BE2C (cell line): ENCODE results near the gene PROB1.

ENCODE experiments used
- DNase-seq: peaks from one replicate; pipeline ENCODE4 v3.0.0-alpha.2; 2020
- H3K27me3 ChIP-seq: fragments of 250-450 bp; sonication (Bioruptor Pico); 2 replicates; pipeline ENCODE4 v1.5.1; 2020; ENCODE audit warnings: mild to moderate bottlenecking
- H3K36me3 ChIP-seq: fragments of 250-450 bp; sonication (Bioruptor Pico); 2 replicates; pipeline ENCODE4 v1.5.1; 2020; ENCODE audit warnings: mild to moderate bottlenecking
- H3K4me1 ChIP-seq: fragments of 250-450 bp; sonication (Bioruptor Pico); 2 replicates; pipeline ENCODE4 v1.5.1; 2020
- H3K4me3 ChIP-seq: 2 replicates; pipeline ENCODE4 v1.5.1; 2011; ENCODE audit warnings: low read depth, low read length
- H3K9me3 ChIP-seq: fragments of 250-450 bp; sonication (Bioruptor Pico); 2 replicates; pipeline ENCODE4 v1.5.1; 2020
- TF ChIP-seq, protein P1 (sequence below): IDR thresholded peaks from 2 replicates; pipeline ENCODE4 v1.5.1; 2012; ENCODE audit warnings: mild to moderate bottlenecking, low read depth, low read length

PROB1 gene

DNA sequence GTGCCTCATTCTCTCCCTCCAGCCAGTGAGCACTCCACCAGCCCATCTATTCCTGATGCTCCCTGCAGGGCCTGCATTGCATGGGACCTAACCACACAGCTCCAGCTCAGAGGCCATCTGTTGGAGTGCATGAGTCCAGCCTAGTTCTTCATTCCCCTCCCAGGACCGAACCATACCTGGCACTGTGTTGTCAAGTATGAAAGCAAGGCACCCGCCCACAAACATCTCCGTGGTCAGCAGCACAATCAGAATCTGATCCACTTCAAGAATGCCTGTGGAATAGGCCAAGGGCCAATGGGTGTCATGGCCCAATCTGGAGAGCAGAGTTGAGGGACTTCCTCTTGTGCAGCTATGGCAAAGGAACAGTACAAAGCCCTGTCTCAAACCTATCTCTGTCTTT lies 17.7 kb downstream of the PROB1 start:
- Histone ChIP-seq H3K4me1 (no peaks in the 10 kb centered on the region), H3K36me3 (peaks cover 6% of the 10 kb centered on the region), H3K9me3 (no peaks in the 10 kb centered on the region), H3K27me3 (no peaks in the 10 kb centered on the region), H3K4me3 (no peak overlapping the region)
- no peak for DNase-seq
- TF ChIP-seq, protein P1, sequence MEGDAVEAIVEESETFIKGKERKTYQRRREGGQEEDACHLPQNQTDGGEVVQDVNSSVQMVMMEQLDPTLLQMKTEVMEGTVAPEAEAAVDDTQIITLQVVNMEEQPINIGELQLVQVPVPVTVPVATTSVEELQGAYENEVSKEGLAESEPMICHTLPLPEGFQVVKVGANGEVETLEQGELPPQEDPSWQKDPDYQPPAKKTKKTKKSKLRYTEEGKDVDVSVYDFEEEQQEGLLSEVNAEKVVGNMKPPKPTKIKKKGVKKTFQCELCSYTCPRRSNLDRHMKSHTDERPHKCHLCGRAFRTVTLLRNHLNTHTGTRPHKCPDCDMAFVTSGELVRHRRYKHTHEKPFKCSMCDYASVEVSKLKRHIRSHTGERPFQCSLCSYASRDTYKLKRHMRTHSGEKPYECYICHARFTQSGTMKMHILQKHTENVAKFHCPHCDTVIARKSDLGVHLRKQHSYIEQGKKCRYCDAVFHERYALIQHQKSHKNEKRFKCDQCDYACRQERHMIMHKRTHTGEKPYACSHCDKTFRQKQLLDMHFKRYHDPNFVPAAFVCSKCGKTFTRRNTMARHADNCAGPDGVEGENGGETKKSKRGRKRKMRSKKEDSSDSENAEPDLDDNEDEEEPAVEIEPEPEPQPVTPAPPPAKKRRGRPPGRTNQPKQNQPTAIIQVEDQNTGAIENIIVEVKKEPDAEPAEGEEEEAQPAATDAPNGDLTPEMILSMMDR = no peak

DNA sequence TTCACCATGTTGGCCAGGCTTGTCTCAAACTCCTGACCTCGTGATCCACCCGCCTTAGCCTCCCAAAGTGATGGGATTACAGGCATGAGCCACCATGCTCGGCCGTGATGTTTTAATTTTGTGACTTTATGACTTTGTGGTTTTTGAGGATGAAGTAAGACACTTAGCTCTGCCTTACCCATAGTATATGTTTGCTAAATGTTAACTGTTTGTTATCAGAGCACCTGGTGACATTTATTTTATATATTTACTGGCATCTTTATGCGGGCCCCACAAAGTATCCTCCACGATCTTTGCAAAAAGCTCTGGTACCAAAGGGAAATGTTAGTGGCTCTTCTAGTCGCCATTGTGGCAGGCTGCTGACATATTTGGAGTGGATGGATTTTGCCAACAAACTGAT lies 18.5 kb downstream of the PROB1 start:
- DNase-seq = no peak
- Histone ChIP-seq H3K36me3 (peaks cover 13% of the 10 kb centered on the region), H3K9me3 (no peaks in the 10 kb centered on the region), H3K4me1 (no peaks in the 10 kb centered on the region), H3K27me3 (no peaks in the 10 kb centered on the region), H3K4me3 (no peak overlapping the region)
- TF ChIP-seq, protein P1 = no peak

DNA sequence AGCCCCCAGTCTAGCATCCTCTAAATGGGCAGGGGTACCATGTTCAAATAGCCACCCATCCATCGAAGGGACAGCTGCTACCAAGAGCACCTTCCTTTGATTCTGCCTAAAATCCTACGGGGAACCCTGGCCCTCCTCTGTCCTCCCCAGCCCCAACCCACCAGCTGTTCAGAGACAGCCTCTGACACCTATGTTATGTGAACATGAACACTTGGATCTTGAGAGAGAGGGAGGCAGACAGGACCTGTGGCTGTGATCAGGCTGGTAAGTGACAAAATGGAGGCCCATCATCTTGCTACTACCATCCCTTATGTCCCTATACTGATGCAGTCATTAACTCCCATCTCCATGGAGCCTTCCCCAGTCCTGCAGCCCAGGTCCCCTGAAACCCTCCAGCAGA lies 20.0 kb downstream of the PROB1 start:
- H3K27me3 ChIP-seq = no peaks in the 10 kb centered on the region
- peaks cover 16% of the 10 kb centered on the region for H3K36me3 ChIP-seq
- H3K4me3 ChIP-seq = no peak overlapping the region
- no peaks in the 10 kb centered on the region for H3K9me3 ChIP-seq
- TF ChIP-seq, protein P1 = 0 out of 2 replicates have a peak, but pooled peaks have one; percentile 3
- DNase-seq = no peak
- no peaks in the 10 kb centered on the region for H3K4me1 ChIP-seq

DNA sequence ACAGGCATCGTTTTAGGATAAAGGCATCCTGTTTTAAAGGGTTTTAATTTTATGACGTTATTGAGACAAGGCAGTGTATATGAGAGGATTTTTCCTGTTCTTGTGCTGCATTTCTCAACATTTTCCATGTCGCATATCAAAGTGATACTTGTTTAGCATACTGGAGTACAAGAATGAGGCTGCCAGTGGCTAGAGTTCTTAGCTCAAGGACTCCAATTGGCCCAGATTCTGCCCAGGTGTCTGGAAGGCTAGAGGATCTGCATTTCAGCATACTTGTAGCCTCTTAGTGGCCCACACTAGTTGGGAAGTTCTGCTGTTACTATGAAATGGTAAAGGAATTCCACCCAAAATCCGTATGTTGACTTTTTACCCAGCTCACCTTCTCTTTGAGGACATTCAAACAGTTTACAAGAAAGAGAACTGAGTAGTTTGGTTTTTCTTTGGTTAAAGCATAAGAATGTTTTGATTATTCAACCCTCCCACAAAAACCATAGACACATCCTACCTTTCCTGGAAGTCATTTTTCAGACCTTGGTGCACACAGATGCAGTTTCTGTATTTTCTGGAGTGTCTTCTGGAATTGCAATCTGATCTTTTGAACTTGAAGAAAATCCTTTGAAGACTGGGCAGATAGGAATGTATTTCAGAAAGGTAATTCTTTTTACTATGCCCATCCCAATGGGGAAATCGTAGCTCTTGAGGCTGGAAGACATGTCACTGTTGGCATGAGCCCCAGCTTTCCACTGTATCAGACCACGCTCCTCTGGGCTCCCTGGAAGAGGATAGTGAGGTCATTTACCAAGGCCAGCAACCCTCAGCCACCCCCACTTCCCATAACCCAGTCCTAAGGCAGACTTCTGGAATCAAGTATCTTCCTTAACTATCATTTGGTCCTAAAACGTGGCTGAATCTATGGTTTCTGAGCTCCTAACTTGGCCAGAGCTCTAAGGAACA lies 23.1 kb downstream of the PROB1 start:
- H3K36me3 ChIP-seq = peaks cover 35% of the 10 kb centered on the region
- TF ChIP-seq, protein P1 = no peak
- no peak overlapping the region for H3K4me3 ChIP-seq
- DNase-seq = no peak
- no peaks in the 10 kb centered on the region for H3K4me1 ChIP-seq
- no peaks in the 10 kb centered on the region for H3K27me3 ChIP-seq
- H3K9me3 ChIP-seq = no peaks in the 10 kb centered on the region

DNA sequence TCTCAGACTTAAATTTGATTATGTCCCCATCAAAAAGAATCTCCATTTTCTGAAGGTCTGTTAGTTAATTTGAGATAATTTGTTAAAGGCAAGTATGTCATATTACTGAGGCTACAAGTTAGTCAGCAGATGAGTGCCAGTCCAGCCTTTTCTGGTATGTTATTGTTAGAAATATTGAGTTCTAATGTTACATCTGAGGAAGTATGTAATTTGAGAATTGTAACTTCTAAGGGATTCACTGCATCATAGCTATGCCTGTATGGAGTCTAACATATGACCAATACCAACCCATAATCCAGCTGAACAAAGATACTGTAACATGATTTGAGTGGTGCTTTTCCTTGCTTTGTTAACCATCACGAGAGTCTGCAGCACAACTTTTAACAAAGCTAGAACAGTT lies 25.7 kb downstream of the PROB1 start:
- H3K4me3 ChIP-seq = no peak overlapping the region
- no peaks in the 10 kb centered on the region for H3K9me3 ChIP-seq
- no peaks in the 10 kb centered on the region for H3K4me1 ChIP-seq
- TF ChIP-seq, protein P1 = no peak
- peaks cover 58% of the 10 kb centered on the region for H3K36me3 ChIP-seq
- no peaks in the 10 kb centered on the region for H3K27me3 ChIP-seq
- no peak for DNase-seq

DNA sequence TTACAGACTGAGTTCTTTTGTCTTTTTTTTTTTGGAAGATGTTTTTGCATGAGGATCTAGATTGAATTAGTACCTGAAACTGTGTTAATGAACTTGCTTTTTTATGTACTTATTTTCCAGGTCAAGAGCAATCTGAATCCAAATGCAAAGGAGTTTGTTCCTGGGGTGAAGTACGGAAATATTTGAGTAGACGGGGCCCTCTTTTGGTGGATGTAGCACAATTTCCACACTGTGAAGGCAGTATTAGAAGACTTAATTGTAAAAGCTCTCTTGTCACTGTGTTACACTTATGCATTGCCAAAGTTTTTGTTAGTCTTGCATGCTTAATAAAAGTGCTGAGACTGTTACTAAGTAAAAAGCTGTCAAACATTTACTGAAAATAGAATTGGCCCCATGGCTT lies 26.3 kb downstream of the PROB1 start:
- DNase-seq = no peak
- H3K27me3 ChIP-seq = no peaks in the 10 kb centered on the region
- H3K4me1 ChIP-seq = no peaks in the 10 kb centered on the region
- peaks cover 64% of the 10 kb centered on the region for H3K36me3 ChIP-seq
- TF ChIP-seq, protein P1 = peak; percentile 33
- H3K9me3 ChIP-seq = no peaks in the 10 kb centered on the region
- H3K4me3 ChIP-seq = no peak overlapping the region
